GM18505 (cell line): ENCODE data around the gene DPCD.

Experiments
- ATAC-seq: cut with Tn5 transposase; IDR thresholded peaks from one replicate; pipeline ENCODE4 v1.9.1; 2021; ENCODE audit not compliant: unreplicated experiment
- POLR2A ChIP-seq: IDR thresholded peaks from 4 replicates; pipeline ENCODE4 v1.6.1; 2011; ENCODE audit warnings: borderline replicate concordance; ENCODE audit not compliant: insufficient read depth, insufficient read length; ENCODE audit errors: extremely low read depth

The DPCD gene

GRCh38 chr10:101562231-101562630, 25.9 kb upstream of the DPCD start:
- ATAC-seq = no peak
- no peak for TF ChIP-seq POLR2A

DNA sequence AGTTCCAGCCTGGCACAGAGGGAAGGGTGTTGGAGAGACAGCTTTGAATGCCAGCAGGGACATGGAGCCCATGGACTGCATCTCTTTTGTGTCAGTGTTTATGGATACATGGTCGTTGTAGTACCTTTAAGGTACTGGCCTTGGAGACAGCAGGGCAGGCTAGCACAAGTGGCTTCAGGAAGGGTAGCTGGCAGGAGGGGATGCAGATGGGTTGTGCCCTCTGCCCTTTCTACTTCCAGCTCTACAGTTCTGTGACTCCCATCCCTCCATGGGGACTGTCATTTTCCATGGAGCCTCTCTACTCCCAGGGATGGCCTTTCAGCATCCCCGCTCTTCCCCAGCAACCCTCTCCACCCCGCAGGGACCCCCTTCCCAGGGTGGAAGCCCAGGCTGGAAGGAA, 25.1 kb upstream of the DPCD start:
- ATAC-seq = no peak
- no peak for TF ChIP-seq POLR2A

- ATAC-seq = no peak
- TF ChIP-seq POLR2A = no peak
Measured at GRCh38 chr10:101563497-101564040, 24.6 kb upstream of the DPCD start.

DNA sequence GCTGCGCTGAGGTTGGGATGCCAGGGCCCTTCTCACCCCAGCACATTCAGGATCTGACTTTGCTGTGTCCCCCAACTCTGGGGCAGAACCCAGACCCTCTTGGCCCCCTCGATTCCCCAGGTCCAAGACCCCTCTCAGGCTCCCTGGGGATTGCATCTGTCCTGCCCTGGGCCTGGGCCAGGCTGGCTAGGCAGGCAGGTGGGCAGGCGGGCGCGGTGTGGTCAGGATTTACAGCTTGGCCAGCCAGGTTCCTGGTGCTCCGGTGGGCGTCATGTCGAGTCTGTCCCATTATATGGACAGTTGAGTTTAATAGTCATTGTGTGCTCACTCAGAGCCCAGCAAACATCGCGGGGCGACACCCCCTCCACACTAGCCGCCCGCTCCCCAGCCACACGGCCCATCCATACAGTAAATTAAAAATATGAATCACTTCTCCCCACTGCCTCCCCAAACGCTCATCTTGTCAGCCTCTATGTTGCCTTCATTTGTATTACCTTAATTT, 23.6 kb upstream of the DPCD start:
- ATAC-seq = no peak
- no peak for TF ChIP-seq POLR2A

GRCh38 chr10:101565370-101565900, 22.7 kb upstream of the DPCD start:
- no peak for ATAC-seq
- TF ChIP-seq POLR2A = no peak

GRCh38 chr10:101565936-101566332, 22.2 kb upstream of the DPCD start:
- no peak for ATAC-seq
- TF ChIP-seq POLR2A = no peak

GRCh38 chr10:101566333-101567164, 21.6 kb upstream of the DPCD start:
- ATAC-seq = no peak
- no peak for TF ChIP-seq POLR2A

- ATAC-seq = no peak
- no peak for TF ChIP-seq POLR2A
Measured at GRCh38 chr10:101567165-101568006, 20.7 kb upstream of the DPCD start.

GRCh38 chr10:101568054-101568745, 19.9 kb upstream of the DPCD start:
- ATAC-seq = no peak
- no peak for TF ChIP-seq POLR2A

- TF ChIP-seq POLR2A = no peak
- ATAC-seq = no peak
Measured at GRCh38 chr10:101569323-101569621, 18.8 kb upstream of the DPCD start.

DNA sequence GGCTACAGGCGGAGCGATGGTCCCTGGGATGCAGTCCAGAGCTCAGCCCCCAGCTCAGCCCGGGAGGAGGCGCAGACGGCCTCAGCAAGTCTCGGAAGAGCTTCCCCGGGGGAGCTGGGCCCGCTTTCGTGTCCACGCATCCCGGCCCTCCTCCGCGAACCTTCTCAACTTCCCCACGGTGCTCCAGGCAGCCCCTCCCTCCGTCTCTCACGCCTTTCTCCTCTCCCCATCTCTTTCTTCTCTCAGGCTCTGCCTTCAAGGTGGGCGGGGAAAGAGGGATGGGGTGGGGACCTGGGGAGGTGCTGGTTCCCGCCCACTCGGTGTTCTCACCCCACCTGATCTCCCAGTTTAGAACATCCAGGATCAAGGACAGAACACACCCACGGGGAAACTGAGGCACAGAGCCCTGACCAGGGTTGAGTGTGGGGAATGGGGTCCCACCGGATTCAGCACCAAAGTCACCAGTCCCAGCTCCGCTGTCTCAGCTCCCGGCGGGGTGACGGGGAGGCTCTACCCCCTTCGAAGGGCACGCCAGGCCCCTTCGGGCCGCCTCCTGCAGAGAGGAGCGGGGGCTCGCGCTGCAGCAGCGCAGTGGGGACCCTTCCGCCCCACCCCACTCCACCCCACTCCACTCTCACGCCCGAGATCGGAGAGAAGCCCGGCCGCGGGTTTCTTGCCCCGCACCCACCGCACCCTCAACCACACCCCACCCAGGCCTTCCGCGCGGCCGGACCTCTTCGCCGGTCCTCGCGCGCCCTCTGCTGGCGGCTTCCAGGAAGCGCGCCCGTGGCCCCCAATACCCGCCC, 18.3 kb upstream of the DPCD start:
- no peak for TF ChIP-seq POLR2A
- peak; percentile 72 for ATAC-seq
